HEK293 (cell line): ENCODE measurements around the gene VOPP1.

ENCODE experiments used
- CTCF ChIA-PET: fragments of 350-600 bp; formaldehyde crosslinking; extraction: SDS; loops from one replicate; lab custom pipeline; 2021; ENCODE audit warnings: antibody characterized with exemption; lab: Yijun Ruan, JAX
- POLR2A ChIA-PET: fragments of 300-600 bp; formaldehyde crosslinking; extraction: SDS; loops from one replicate; lab custom pipeline; 2020; ENCODE audit warnings: antibody characterized with exemption, inconsistent platforms; lab: Yijun Ruan, JAX
- H3K27ac ChIP-seq: fragments of 200-500 bp; sonication (Bioruptor generic); 2 replicates; pipeline ENCODE4 v1.5.1; 2014; ENCODE audit warnings: low read depth, low read length, control low read depth, inconsistent platforms; ENCODE audit errors: extremely low read depth
- H3K36me3 ChIP-seq, 2 experiments: fragments of 200-500 bp in 1 of 2; sonication (Bioruptor generic) in 1 of 2; 1 replicate in 1 of 2; 2 replicates in 1 of 2; pipeline ENCODE4 v1.5.1; 2014 to 2017; ENCODE audit warnings: inconsistent platforms in 2 of 2, low read length in 2 of 2; ENCODE audit not compliant: control insufficient read depth in 2 of 2, insufficient read depth in 1 of 2
- H3K4me1 ChIP-seq: fragments of 200-500 bp; sonication (Bioruptor generic); 2 replicates; pipeline ENCODE4 v1.5.1; 2014; ENCODE audit warnings: mild to moderate bottlenecking, low read length, inconsistent platforms; ENCODE audit not compliant: control insufficient read depth, insufficient read depth
- H3K4me3 ChIP-seq: 2 replicates; pipeline ENCODE4 v1.5.1; 2011; ENCODE audit warnings: low read depth, mild to moderate bottlenecking, control low read depth, low read length, moderate library complexity
- H3K9me3 ChIP-seq: fragments of 200-500 bp; sonication (Bioruptor generic); 2 replicates; pipeline ENCODE4 v1.5.1; 2014; ENCODE audit warnings: low read depth, low read length, inconsistent platforms; ENCODE audit not compliant: control insufficient read depth, insufficient read depth
- GLIS2 ChIP-seq: fragments of 450-650 bp; formaldehyde crosslinking; IDR thresholded peaks from 2 replicates; pipeline ENCODE4 v1.5.1; 2016; ENCODE audit warnings: missing biosample characterization, missing genetic modification characterization
- HOXA7 ChIP-seq: sonication (generic); formaldehyde crosslinking; IDR thresholded peaks from 2 replicates; pipeline ENCODE4 v1.8.1; 2022; ENCODE audit warnings: missing genetic modification reagents, borderline replicate concordance
- KLF8 ChIP-seq: fragments of 450-650 bp; formaldehyde crosslinking; IDR thresholded peaks from 2 replicates; pipeline ENCODE4 v1.5.1; 2016; ENCODE audit warnings: missing biosample characterization, missing genetic modification characterization
- MEIS1 ChIP-seq: sonication (generic); formaldehyde crosslinking; IDR thresholded peaks from 2 replicates; pipeline ENCODE4 v1.8.1; 2022; ENCODE audit warnings: missing genetic modification reagents, mild to moderate bottlenecking, borderline replicate concordance
- RBAK ChIP-seq: fragments of 450-650 bp; formaldehyde crosslinking; IDR thresholded peaks from 2 replicates; pipeline ENCODE4 v1.5.1; 2016; ENCODE audit warnings: missing biosample characterization, missing genetic modification characterization
- WT1 ChIP-seq: fragments of 450-650 bp; formaldehyde crosslinking; IDR thresholded peaks from 2 replicates; pipeline ENCODE4 v1.5.1; 2016; ENCODE audit warnings: missing biosample characterization, missing genetic modification characterization
- ZFP3 ChIP-seq: fragments of 450-650 bp; formaldehyde crosslinking; IDR thresholded peaks from 2 replicates; pipeline ENCODE4 v1.5.1; 2016; ENCODE audit warnings: low read depth, missing biosample characterization, missing genetic modification characterization
- ZNF112 ChIP-seq: fragments of 450-650 bp; formaldehyde crosslinking; IDR thresholded peaks from 2 replicates; pipeline ENCODE4 v1.5.0; 2017; ENCODE audit warnings: missing biosample characterization, missing genetic modification characterization
- ZNF132 ChIP-seq: fragments of 450-650 bp; formaldehyde crosslinking; IDR thresholded peaks from 2 replicates; pipeline ENCODE4 v1.5.1; 2017; ENCODE audit warnings: missing biosample characterization, missing genetic modification characterization, borderline replicate concordance
- ZNF157 ChIP-seq: fragments of 450-650 bp; formaldehyde crosslinking; IDR thresholded peaks from 2 replicates; pipeline ENCODE4 v1.5.1; 2016; ENCODE audit warnings: missing biosample characterization, missing genetic modification characterization
- ZNF221 ChIP-seq: fragments of 450-650 bp; formaldehyde crosslinking; IDR thresholded peaks from 2 replicates; pipeline ENCODE4 v1.5.1; 2017; ENCODE audit warnings: missing biosample characterization, missing genetic modification characterization, borderline replicate concordance
- ZNF223 ChIP-seq: fragments of 450-650 bp; formaldehyde crosslinking; IDR thresholded peaks from 2 replicates; pipeline ENCODE4 v1.5.1; 2016; ENCODE audit warnings: missing biosample characterization, missing genetic modification characterization
- ZNF24 ChIP-seq: fragments of 450-650 bp; formaldehyde crosslinking; IDR thresholded peaks from 2 replicates; pipeline ENCODE4 v1.5.1; 2016; ENCODE audit warnings: missing biosample characterization, missing genetic modification characterization
- ZNF354C ChIP-seq: fragments of 450-650 bp; formaldehyde crosslinking; IDR thresholded peaks from 2 replicates; pipeline ENCODE4 v1.5.1; 2016; ENCODE audit warnings: missing biosample characterization, missing genetic modification characterization, low read depth, borderline replicate concordance
- ZNF423 ChIP-seq: fragments of 450-650 bp; formaldehyde crosslinking; IDR thresholded peaks from 2 replicates; pipeline ENCODE4 v1.5.1; 2016; ENCODE audit warnings: missing biosample characterization, missing genetic modification characterization
- ZNF426 ChIP-seq: fragments of 450-650 bp; formaldehyde crosslinking; IDR thresholded peaks from 2 replicates; pipeline ENCODE4 v1.5.1; 2017; ENCODE audit warnings: missing biosample characterization, missing genetic modification characterization, mild to moderate bottlenecking, inconsistent platforms, moderate library complexity
- ZNF488 ChIP-seq: fragments of 450-650 bp; formaldehyde crosslinking; IDR thresholded peaks from 2 replicates; pipeline ENCODE4 v1.5.1; 2016; ENCODE audit warnings: missing biosample characterization, missing genetic modification characterization
- ZNF510 ChIP-seq: fragments of 450-650 bp; formaldehyde crosslinking; IDR thresholded peaks from 2 replicates; pipeline ENCODE4 v1.5.1; 2018; ENCODE audit warnings: mild to moderate bottlenecking, missing genetic modification characterization, missing biosample characterization; ENCODE audit not compliant: insufficient replicate concordance
- ZNF514 ChIP-seq: fragments of 450-650 bp; formaldehyde crosslinking; IDR thresholded peaks from 2 replicates; pipeline ENCODE4 v1.5.1; 2016; ENCODE audit warnings: missing biosample characterization, missing genetic modification characterization
- ZNF626 ChIP-seq: fragments of 450-650 bp; sonication (Bioruptor Pico); formaldehyde crosslinking; IDR thresholded peaks from 2 replicates; pipeline ENCODE4 v1.5.1; 2018; ENCODE audit warnings: missing biosample characterization, missing genetic modification characterization, inconsistent platforms
- ZNF639 ChIP-seq: fragments of 450-650 bp; formaldehyde crosslinking; IDR thresholded peaks from 2 replicates; pipeline ENCODE4 v1.5.1; 2016; ENCODE audit warnings: missing biosample characterization, missing genetic modification characterization
- TF ChIP-seq, protein P1 (sequence below): fragments of 450-650 bp; IDR thresholded peaks from 2 replicates; pipeline ENCODE4 v1.5.1; 2018; ENCODE audit warnings: missing biosample characterization, mild to moderate bottlenecking, missing genetic modification characterization
- TF ChIP-seq, protein P2 (sequence below): fragments of 450-650 bp; formaldehyde crosslinking; IDR thresholded peaks from 2 replicates; pipeline ENCODE4 v1.5.1; 2016; ENCODE audit warnings: missing biosample characterization, missing genetic modification characterization

VOPP1 gene

DNA sequence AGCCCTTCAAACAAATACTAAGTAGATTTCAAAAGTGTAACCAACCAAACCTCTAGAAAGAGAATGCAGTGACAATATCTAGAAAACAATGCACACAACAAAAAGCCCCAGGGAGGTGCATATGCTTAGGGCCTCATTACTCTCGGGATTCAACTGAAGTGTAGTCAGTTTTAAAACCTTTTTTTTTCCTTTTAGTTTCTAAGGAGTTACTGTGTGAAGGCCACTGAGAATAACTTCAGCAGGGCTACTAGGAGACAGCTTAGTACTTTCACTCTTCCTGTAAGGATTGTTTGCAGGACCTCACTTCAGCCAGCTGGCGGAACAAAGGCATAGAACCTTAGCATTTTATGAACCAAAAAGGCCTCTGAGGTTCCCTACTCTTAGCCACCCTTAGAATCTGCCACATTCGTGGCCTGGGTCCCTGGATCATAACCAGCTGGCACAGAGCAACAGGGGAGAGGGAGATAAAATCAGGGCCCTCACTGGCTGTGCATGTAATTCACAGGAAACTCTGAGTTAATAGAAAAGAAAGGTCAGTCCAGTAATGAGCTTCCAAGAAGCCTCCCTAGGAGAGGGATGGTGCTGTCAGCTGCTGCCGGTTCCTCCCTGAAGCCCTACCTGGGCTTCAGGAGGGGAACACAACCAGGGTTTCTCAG is 3.6 kb downstream of the VOPP1 start:
- ChIA-PET POLR2A (no interaction called here), CTCF (interaction anchor here (0.6 kb wide), 2 partner anchors 205 to 297 kb away, joined by 3 read pairs; no protein-coding TSS in a partner anchor)
- Histone ChIP-seq H3K4me3 (no peak overlapping the region), H3K36me3 (no peaks in the 10 kb centered on the region), H3K27ac (no peak overlapping the region), H3K4me1 (peaks cover 10% of the 10 kb centered on the region; the same call in 1 of the 2 replicates)
- TF ChIP-seq ZNF354C (no peak), ZNF639 (no peak), ZFP3 (tag by site-specific recombination) (no peak), WT1 (tag by site-specific recombination) (no peak), ZNF626 (tag by site-specific recombination) (no peak), MEIS1 (no peak), ZNF24 (tag by site-specific recombination) (no peak), ZNF514 (tag by site-specific recombination) (no peak), ZNF157 (tag by site-specific recombination) (no peak), ZNF426 (no peak), ZNF488 (tag by site-specific recombination) (no peak), RBAK (tag by site-specific recombination) (no peak), ZNF221 (tag by site-specific recombination) (no peak), ZNF112 (tag by site-specific recombination) (no peak), HOXA7 (CRISPR knock-in tag) (no peak)
- TF ChIP-seq, protein P1, sequence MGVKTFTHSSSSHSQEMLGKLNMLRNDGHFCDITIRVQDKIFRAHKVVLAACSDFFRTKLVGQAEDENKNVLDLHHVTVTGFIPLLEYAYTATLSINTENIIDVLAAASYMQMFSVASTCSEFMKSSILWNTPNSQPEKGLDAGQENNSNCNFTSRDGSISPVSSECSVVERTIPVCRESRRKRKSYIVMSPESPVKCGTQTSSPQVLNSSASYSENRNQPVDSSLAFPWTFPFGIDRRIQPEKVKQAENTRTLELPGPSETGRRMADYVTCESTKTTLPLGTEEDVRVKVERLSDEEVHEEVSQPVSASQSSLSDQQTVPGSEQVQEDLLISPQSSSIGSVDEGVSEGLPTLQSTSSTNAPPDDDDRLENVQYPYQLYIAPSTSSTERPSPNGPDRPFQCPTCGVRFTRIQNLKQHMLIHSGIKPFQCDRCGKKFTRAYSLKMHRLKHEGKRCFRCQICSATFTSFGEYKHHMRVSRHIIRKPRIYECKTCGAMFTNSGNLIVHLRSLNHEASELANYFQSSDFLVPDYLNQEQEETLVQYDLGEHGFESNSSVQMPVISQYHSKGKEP (tag by site-specific recombination) = no peak
- TF ChIP-seq, protein P2, sequence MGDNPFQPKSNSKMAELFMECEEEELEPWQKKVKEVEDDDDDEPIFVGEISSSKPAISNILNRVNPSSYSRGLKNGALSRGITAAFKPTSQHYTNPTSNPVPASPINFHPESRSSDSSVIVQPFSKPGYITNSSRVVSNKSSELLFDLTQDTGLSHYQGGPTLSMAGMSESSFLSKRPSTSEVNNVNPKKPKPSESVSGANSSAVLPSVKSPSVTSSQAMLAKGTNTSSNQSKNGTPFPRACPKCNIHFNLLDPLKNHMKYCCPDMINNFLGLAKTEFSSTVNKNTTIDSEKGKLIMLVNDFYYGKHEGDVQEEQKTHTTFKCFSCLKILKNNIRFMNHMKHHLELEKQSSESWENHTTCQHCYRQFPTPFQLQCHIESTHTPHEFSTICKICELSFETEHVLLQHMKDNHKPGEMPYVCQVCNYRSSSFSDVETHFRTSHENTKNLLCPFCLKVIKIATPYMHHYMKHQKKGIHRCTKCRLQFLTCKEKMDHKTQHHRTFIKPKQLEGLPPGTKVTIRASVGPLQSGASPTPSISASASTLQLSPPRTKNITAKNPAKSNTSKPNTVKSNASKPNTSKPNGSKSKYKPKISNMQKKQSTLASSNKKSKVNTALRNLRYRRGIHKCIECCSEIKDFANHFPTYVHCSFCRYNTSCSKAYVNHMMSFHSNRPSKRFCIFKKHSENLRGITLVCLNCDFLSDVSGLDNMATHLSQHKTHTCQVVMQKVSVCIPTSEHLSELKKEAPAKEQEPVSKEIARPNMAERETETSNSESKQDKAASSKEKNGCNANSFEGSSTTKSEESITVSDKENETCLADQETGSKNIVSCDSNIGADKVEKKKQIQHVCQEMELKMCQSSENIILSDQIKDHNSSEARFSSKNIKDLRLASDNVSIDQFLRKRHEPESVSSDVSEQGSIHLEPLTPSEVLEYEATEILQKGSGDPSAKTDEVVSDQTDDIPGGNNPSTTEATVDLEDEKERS (tag by site-specific recombination) = no peak
- TF ChIP-seq, all 188 proteins: peak for 0
- H3K9me3 ChIP-seq = no peaks in the 10 kb centered on the region

GRCh38 chr7:55567571-55567970 is 4.7 kb downstream of the VOPP1 start:
- no peak overlapping the region for H3K27ac ChIP-seq
- H3K4me3 ChIP-seq = no peak overlapping the region
- TF ChIP-seq ZNF132 (tag by site-specific recombination) (no peak), ZNF423 (tag by site-specific recombination) (no peak), ZNF223 (tag by site-specific recombination) (no peak), ZNF510 (tag by site-specific recombination) (no peak), GLIS2 (tag by site-specific recombination) (no peak), KLF8 (tag by site-specific recombination) (no peak)
- ChIA-PET POLR2A (no interaction called here), CTCF (no interaction called here)
- H3K4me1 ChIP-seq = peaks cover 10% of the 10 kb centered on the region; the same call in 1 of the 2 replicates
- no peaks in the 10 kb centered on the region for H3K9me3 ChIP-seq
- no peaks in the 10 kb centered on the region for H3K36me3 ChIP-seq
